Lung (tissue), 12 donors: Measurements from ENCODE around the gene COLEC12. TPM values are rescaled to one million over a fixed set of nuclear protein-coding genes. Genes with fewer than 3 reads are reported as not detected.

Experiments
- ATAC-seq: fragments of 200-7000 bp; cut with Tn5 transposase; one replicate; pipeline ENCODE4 v1.9.1; 2020; ENCODE audit warnings: moderate number of reproducible peaks; ENCODE audit not compliant: insufficient read depth, low FRiP score
- DNase-seq, 3 donors: peaks; one replicate each; pipeline ENCODE4 v3.0.0-alpha.2; 2013 to 2017
- H3K27ac ChIP-seq, 2 donors: one replicate each; pipeline ENCODE4 v1.5.1; 2013; ENCODE audit warnings: mild to moderate bottlenecking in 2 of 2, moderate library complexity in 2 of 2, control low read depth in 1 of 2, inconsistent platforms in 1 of 2, low read depth in 1 of 2, low read length in 1 of 2
- H3K27me3 ChIP-seq, 3 donors: one replicate each; pipeline ENCODE4 v1.5.1; 2013; ENCODE audit warnings: low read length in 2 of 3; ENCODE audit not compliant: control insufficient read depth in 3 of 3, insufficient read depth in 3 of 3
- H3K36me3 ChIP-seq, 4 donors: one replicate each; pipeline ENCODE4 v1.5.1; 2013; ENCODE audit warnings: low read length in 4 of 4, mild to moderate bottlenecking in 1 of 4, moderate library complexity in 1 of 4; ENCODE audit not compliant: control insufficient read depth in 4 of 4, insufficient read depth in 4 of 4
- H3K4me1 ChIP-seq, 5 donors: one replicate each; pipeline ENCODE4 v1.5.1; 2013; ENCODE audit warnings: low read length in 5 of 5, mild to moderate bottlenecking in 2 of 5, moderate library complexity in 1 of 5; ENCODE audit not compliant: control insufficient read depth in 5 of 5, insufficient read depth in 5 of 5
- H3K4me3 ChIP-seq: one replicate; pipeline ENCODE4 v1.5.1; 2013; ENCODE audit warnings: mild to moderate bottlenecking, control low read depth, moderate library complexity
- H3K9ac ChIP-seq, 2 donors: one replicate each; pipeline ENCODE4 v1.5.1; 2013; ENCODE audit warnings: low read length in 2 of 2, control low read depth in 1 of 2; ENCODE audit not compliant: insufficient read depth in 1 of 2
- H3K9me3 ChIP-seq, 4 donors: one replicate each; pipeline ENCODE4 v1.5.1; 2013; ENCODE audit warnings: low read length in 3 of 4, mild to moderate bottlenecking in 1 of 4, moderate library complexity in 1 of 4; ENCODE audit not compliant: control insufficient read depth in 4 of 4, insufficient read depth in 3 of 4
- CTCF ChIP-seq: IDR thresholded peaks from 2 replicates; pipeline ENCODE4 v1.5.1; 2012; ENCODE audit warnings: mild to moderate bottlenecking; ENCODE audit errors: control extremely low read depth, extremely low read depth
- WGBS, 2 donors: extraction: QIAGEN DNeasy Blood & Tissue Kit; methylation state at CpG; one replicate each; pipeline ENCODE4 v1.1.7; 2013; 5-methylcytosine and 5-hydroxymethylcytosine counted together
- polyA plus RNA-seq, 2 donors: library from polyadenylated mRNA; stranded (reverse); fragments of 200-250 nt; gene quantifications; one replicate each; pipeline ENCODE4 v1.2.1, GENCODE V29; 2013
- total RNA-seq, 2 donors: library from RNA; depleted of rRNA in 1 of 2; stranded (reverse); fragments of >200 nt in 1 of 2; gene quantifications; one replicate each; pipeline ENCODE4 v1.2.1, GENCODE V29; 2014 to 2021
- donor health status: control.
- donor health status: control.
- donor health status: Bipolar disorder and iron deficiency.
- donor health status: healthy.
- donor health status: DM: yes; HTN: yes; CAD: no.

Gene COLEC12
- total and polyA plus RNA-seq, 4 donors = 10.3 to 108 (median 28.1) TPM

- Histone ChIP-seq H3K9me3 (peaks cover 0 to 2% (median 0%) of the 10 kb centered on the region in 4 donors), H3K9ac (no peak overlapping the region), H3K27ac (peak overlapping the region in 1 of 2 donors; percentile 34), H3K36me3 (peaks cover 0 to 3% (median 0%) of the 10 kb centered on the region in 4 donors), H3K4me3 (no peak overlapping the region), H3K4me1 (peaks cover 0 to 64% (median 33%) of the 10 kb centered on the region in 5 donors), H3K27me3 (no peaks in the 10 kb centered on the region)
- DNase-seq (peak; percentile 71 to 90 (median 88)), ATAC-seq (no peak)
- 60 to 68% methylated on average over 5 of the region's 5 CpGs for WGBS, 2 donors
- TF ChIP-seq CTCF = no peak
Measured at GRCh38 chr18:370751-371608, 129.5 kb downstream of the COLEC12 start.

- Histone ChIP-seq H3K9ac (no peak overlapping the region), H3K27ac (no peak overlapping the region), H3K36me3 (peaks cover 0 to 3% (median 0%) of the 10 kb centered on the region in 4 donors), H3K4me3 (no peak overlapping the region), H3K9me3 (no peaks in the 10 kb centered on the region), H3K4me1 (peaks cover 0 to 67% (median 37%) of the 10 kb centered on the region in 5 donors), H3K27me3 (no peaks in the 10 kb centered on the region)
- WGBS, 2 donors = 78 to 79% methylated on average over 11 of the region's 11 CpGs
- ATAC-seq (no peak), DNase-seq (no peak)
- no peak for TF ChIP-seq CTCF
Measured at GRCh38 chr18:369224-370015, 131.1 kb downstream of the COLEC12 start.

GRCh38 chr18:366466-367061, 133.9 kb downstream of the COLEC12 start:
- ATAC-seq (no peak), DNase-seq (no peak)
- no peak for TF ChIP-seq CTCF
- Histone ChIP-seq H3K4me1 (peaks cover 0 to 75% (median 49%) of the 10 kb centered on the region in 5 donors), H3K27ac (no peak overlapping the region), H3K9ac (no peak overlapping the region), H3K36me3 (peaks cover 0 to 3% (median 0%) of the 10 kb centered on the region in 4 donors), H3K9me3 (no peaks in the 10 kb centered on the region), H3K27me3 (no peaks in the 10 kb centered on the region), H3K4me3 (no peak overlapping the region)
- 84 to 90% methylated on average over 9 of the region's 9 CpGs for WGBS, 2 donors
